GM18909 (cell line): ENCODE results near the gene NRF1.

ENCODE experiments used
- ATAC-seq: cut with Tn5 transposase; IDR thresholded peaks from one replicate; pipeline ENCODE4 v1.9.1; 2021; ENCODE audit warnings: mild to moderate bottlenecking; ENCODE audit not compliant: unreplicated experiment, poor library complexity

The NRF1 gene

GRCh38 chr7:129724796-129725195 lies 113.3 kb downstream of the NRF1 start:
- ATAC-seq, result no peak

- ATAC-seq, result no peak
These were observed 117.5 kb downstream of the NRF1 start for GRCh38 chr7:129728875-129729467.

DNA sequence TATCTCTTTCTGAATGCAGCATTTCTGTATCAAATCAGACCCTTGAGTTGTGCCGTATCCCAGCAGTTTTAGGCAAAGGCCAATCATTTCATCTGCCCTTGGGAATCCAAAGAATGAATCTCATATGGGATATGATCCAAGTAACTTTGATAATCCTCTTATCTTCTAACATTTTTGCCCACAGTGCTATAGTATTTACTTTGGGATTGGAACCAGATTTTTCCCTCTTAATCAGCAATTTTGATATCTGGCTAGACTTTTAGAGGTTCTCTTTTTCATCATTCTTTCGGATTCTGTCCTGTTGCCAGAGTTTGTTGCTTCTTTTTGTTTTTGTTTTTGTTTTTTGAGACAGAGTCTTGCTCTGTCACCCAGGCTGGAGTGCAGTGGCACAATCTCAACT lies 118.0 kb downstream of the NRF1 start:
- ATAC-seq, result no peak

DNA sequence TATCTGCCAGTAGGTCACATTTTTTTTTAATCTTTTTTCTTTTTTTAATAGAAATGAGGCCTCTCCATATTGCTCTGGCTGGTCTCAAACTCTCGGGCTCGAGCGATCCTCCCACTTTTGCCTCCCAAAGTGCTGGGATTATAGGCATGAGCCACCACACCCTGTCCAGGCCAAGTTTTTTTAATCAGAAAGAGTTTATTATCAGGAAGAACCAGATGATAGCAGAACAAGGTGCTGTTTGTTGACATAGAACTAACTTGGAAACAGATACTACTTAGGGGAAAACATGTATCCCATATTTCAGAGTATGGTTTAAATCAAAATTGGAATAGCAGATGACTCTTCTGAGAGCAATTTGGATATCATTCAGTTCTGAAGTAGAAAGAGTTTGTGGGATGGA lies 118.6 kb downstream of the NRF1 start:
- ATAC-seq, result no peak

DNA sequence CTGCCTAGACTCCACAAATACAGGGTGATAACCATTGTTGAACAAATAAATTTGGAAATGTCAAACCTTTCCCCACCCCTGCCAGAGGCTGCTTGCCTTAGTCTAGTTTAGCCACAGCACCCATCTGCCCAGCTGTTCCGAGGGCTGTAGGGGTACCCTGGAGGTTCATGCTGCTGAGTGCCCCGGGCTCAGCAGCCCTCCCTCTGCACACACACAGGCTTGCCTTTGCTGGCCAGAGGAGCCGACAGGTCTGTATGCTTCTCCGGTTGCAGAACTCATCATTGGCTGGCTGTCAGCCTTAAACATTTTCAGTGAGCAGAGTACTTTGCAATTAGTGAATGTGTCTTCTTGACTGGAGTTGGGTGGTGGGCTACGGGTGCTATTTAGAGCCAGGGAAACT lies 122.9 kb downstream of the NRF1 start:
- ATAC-seq, result no peak

DNA sequence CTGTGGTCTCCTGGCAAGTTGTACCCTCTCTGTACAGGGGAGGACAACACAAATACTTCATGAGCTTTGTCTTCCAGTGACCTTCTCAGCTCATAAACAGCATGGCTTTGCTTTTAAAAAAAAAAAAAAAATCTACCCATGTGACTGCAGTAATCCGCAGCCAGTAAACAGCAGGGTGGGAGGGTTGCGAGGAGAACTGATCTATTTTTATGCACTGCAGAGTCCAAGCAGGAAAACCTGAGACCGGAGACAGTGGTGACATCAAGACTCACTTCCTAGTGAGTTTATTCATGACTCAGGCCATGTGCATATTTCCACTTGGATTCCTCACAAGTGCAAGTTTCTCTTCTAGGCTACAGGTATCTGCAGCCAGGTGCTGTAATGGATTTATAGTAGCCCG lies 127.9 kb downstream of the NRF1 start:
- ATAC-seq, result no peak

DNA sequence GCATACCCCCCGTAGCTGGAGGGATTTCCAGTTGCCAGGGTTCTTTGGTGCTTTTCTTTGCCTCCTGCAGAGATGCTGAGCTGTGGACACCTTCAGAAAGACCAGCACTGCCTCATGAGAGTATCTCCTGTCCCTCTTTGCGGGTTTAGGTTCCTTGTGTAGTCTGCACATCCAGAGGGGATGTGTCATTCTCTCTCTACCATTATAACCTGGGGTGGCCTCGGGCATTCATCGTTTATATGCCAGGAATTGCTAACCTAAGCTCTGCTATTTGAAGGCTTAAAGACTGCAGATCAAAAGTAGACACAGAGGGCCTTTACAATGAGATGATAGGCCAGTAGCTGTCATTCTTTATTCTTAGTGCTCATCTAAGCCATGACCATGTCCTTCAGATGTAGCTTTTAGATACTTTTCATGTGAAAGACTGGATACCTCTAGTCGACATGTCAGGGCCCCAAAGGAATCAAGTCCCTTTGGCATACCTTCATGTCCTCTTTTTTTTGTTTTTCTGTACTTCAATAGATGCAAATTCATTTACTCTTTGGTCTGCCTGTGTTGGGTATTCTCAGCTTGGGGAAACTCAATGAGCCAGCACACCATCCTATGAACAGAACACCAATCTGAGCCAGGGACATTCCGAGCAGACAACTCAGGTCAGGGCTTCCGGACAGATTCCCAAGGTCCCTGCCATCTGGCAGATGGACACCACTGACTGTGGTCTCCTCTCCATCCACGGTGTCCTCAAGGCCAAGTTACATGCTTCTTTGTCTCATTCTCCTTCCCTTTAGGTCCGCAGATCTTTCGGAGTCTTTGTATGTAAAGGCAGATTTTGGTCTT lies 129.3 kb downstream of the NRF1 start:
- ATAC-seq, result no peak

- no peak for ATAC-seq
These were observed 130.3 kb downstream of the NRF1 start for GRCh38 chr7:129741743-129742213.

DNA sequence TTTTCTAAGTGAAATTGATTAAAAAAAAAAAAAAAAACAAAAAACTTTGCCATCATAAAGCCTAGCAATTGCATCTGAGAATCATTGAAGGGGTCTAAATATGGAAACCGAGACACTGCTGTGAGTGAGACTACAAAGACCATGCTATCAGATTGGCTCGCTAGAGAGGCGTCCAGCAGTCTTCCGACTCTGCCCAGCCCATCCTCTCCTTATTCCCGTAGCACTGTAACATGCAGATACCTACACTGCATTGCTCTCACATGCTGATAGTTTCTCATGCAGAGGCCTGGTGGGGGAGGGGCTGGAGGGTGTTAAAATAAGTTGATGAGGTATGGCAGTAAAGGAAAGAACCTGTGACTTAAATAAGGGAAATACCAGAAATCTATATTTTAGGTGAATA lies 130.7 kb downstream of the NRF1 start:
- no peak for ATAC-seq

DNA sequence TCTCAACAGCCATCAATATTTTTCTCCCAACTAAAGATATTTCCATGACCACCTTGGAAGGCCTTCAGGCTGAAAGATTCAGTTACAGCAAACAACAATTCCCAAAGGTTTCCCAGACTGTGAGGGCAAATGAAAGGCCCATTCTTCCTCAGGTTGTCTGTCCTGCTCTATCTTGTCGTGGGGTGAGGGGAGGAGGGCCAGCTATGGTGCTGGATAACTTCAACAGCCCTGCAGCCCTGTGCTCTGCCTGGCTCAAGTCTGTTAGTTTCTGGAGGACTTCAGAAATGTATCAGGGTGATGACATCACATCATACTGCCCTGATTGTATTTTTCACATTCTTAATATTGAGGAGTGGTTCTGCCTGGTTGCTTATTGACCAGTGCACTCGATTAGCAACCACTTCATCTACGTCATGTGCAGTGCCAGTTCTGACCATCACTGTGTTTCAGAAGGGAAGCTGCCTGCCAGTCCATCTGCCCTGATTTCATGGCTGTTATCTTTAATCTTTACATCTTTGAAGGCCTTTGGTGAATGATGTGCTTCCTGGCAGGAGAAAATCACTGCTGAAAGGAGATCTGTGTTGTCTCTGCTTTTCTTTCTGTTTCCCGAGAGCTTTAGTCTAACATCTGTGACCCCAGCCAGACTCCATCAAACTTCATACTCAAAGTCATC lies 135.5 kb downstream of the NRF1 start:
- ATAC-seq, result no peak

- no peak for ATAC-seq
These were observed 137.0 kb downstream of the NRF1 start for GRCh38 chr7:129748356-129749109.

DNA sequence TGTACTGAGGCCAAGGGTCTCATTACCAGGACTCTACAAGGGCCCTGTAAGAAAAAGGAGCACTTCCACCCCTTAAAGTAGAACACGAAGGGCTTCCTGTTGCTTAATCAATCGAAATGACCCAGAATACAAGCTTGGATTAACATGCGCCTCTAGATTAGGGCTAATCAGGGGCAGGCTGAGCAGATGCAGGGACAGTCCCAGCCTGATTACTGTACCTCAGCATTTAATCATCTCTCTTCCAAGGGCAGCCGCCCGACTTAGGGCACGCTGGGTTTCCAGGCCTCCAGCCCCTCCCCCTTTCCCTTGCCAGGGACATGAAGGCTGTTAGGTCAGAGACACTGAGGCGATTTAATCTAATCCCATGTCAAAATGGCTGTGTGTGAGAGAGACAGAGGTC lies 138.6 kb downstream of the NRF1 start:
- ATAC-seq, result no peak

GRCh38 chr7:129750501-129750900 lies 139.0 kb downstream of the NRF1 start:
- no peak for ATAC-seq

GRCh38 chr7:129751916-129752315 lies 140.4 kb downstream of the NRF1 start:
- no peak for ATAC-seq

GRCh38 chr7:129752760-129753159 lies 141.2 kb downstream of the NRF1 start:
- ATAC-seq, result no peak

DNA sequence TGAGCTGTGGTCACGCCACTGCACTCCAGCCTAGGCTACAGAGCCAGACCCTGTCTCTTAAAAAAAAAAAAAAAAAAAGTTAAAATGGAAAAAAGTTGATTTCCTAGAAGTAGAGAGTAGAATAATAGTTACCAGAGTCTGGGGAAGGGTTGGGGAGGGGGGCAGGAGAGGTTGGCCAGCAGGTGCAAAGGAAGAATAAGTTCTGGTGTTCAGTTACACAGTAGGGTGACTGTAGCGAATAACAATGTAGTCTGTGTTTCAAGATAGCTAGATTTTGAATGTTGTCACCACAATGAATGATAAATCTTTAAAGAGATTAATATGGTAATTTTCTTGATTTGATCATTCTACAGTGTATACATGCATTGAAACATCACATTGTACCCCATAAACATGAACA lies 142.9 kb downstream of the NRF1 start:
- no peak for ATAC-seq

GRCh38 chr7:129757991-129758390 lies 146.5 kb downstream of the NRF1 start:
- ATAC-seq, result no peak

GRCh38 chr7:129762387-129762969 lies 151.0 kb downstream of the NRF1 start:
- no peak for ATAC-seq

GRCh38 chr7:129764247-129765084 lies 152.9 kb downstream of the NRF1 start:
- ATAC-seq, result no peak
